ENCODE measurements around the gene ZNF343. TPM values are rescaled to one million over a fixed set of nuclear protein-coding genes. Genes with fewer than 3 reads are reported as not detected.

The ZNF343 gene
- total and polyA plus RNA-seq, 2 donors (not counting 1 experiment from before 2014, with no cell fraction given), result 11.6 to 23.4 TPM

DNA sequence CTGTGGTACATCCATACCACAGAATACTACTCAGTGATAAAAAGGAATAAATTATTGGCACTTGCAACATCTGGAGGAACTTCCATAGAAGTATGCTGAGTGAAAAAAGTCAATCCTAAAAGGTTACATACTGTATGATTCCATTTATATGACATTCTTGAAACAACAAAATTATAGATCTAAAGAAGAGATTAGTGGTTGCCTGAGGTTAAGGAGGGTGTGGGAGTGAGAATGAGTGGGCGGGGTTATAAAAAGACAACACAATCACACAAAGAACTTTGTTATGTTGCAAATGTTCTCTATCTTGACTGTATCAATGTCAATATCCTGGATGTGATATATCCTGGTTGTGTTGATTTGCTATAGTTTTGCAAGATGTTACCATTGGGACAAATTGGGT, 59.3 kb downstream of the ZNF343 start:
- no CpG with 5 or more reads among the region's 1 CpG for WGBS (ENCODE audit: insufficient coverage)
- DNase-seq, result no peak
- CTCF ChIA-PET, result interaction anchor here (0.7 kb wide), 1 partner anchor 647 kb away, joined by 4 read pairs; no protein-coding TSS in a partner anchor

DNA sequence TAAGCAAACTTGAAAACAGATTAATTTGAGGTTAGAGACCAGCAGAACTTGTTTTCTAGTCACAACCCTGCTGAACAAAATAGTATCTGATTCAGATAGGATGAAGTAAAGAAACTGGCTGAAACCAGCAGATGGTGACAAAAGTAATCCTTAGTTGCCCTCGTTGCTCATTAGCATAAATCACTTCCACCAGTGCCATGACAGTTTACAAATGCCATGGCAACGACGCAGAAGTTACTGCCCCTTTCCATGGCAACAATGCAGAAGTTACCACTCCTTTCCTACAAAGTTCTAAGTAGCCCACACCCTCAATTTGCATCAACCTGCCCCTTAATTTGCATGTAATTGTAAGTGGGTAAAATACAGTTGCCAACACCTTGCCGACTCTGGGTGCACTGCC, 61.9 kb downstream of the ZNF343 start:
- no peak for ATAC-seq (ENCODE audit: low read depth)
- Mint-ChIP-seq H3K27ac (no peak overlapping the region), H3K27me3 (peaks cover 4% of the 10 kb centered on the region), H3K4me3 (no peak overlapping the region), H3K4me1 (no peaks in the 10 kb centered on the region), H3K9me3 (ENCODE audit: insufficient read depth) (peaks cover 2% of the 10 kb centered on the region)
- TF ChIP-seq, protein P1, sequence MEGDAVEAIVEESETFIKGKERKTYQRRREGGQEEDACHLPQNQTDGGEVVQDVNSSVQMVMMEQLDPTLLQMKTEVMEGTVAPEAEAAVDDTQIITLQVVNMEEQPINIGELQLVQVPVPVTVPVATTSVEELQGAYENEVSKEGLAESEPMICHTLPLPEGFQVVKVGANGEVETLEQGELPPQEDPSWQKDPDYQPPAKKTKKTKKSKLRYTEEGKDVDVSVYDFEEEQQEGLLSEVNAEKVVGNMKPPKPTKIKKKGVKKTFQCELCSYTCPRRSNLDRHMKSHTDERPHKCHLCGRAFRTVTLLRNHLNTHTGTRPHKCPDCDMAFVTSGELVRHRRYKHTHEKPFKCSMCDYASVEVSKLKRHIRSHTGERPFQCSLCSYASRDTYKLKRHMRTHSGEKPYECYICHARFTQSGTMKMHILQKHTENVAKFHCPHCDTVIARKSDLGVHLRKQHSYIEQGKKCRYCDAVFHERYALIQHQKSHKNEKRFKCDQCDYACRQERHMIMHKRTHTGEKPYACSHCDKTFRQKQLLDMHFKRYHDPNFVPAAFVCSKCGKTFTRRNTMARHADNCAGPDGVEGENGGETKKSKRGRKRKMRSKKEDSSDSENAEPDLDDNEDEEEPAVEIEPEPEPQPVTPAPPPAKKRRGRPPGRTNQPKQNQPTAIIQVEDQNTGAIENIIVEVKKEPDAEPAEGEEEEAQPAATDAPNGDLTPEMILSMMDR (IDR thresholded peaks at IDR 0.05), result no peak
- no peak overlapping the region for H3K4me2 ChIP-seq (replicated peaks; ENCODE audit: low read depth, low read length, poor library complexity, severe bottlenecking)
- H2AFZ ChIP-seq (ENCODE audit: insufficient read depth, low read depth, low read length, poor library complexity, severe bottlenecking), result no peak overlapping the region
- no peak overlapping the region for H3K9ac ChIP-seq (ENCODE audit: low read length)
- H3K4me3 ChIP-seq (ENCODE audit: control extremely low read depth in 1 of 5, extremely low read depth in 1 of 5, insufficient read depth in 1 of 5, low read depth in 2 of 5, low read length in 4 of 5), result no peak overlapping the region
- no peak overlapping the region for H3K27ac ChIP-seq (ENCODE audit: low read length in 2 of 2)
- H3K4me1 ChIP-seq (ENCODE audit: control insufficient read depth in 2 of 2, insufficient read depth in 2 of 2, low read length in 2 of 2), result no peaks in the 10 kb centered on the region
- H4K20me1 ChIP-seq (ENCODE audit: control insufficient read depth, insufficient read depth, low read length, poor library complexity, severe bottlenecking), result no peaks in the 10 kb centered on the region
- intact Hi-C loops (cut with micrococcal nuclease), result no loop called here
- no peaks in the 10 kb centered on the region for H3K79me2 ChIP-seq (ENCODE audit: control insufficient read depth, insufficient read depth, low read length)
- CTCF ChIA-PET, result interaction anchor here (1.1 to 1.6 kb wide), 3 partner anchors 9 to 239 kb away, joined by 3 to 11 read pairs (median 4); no protein-coding TSS in a partner anchor
- H3K27me3 ChIP-seq (replicated peaks in 1 of 4; ENCODE audit: control extremely low read depth in 1 of 4, control insufficient read depth in 3 of 4, insufficient read depth in 4 of 4, low read length in 3 of 4), result no peaks in the 10 kb centered on the region
- no peaks in the 10 kb centered on the region for H3K36me3 ChIP-seq (replicated peaks in 1 of 2; ENCODE audit: control extremely low read depth in 1 of 2, control insufficient read depth in 1 of 2, extremely low read depth in 1 of 2, insufficient read depth in 2 of 2, low read length in 1 of 2)
- POLR2A ChIA-PET, result no interaction called here
- H3K9me3 ChIP-seq (ENCODE audit: control extremely low read depth in 1 of 3, control insufficient read depth in 2 of 3, insufficient read depth in 1 of 3, low read length in 2 of 3), result peaks cover 0 to 7% (median 6%) of the 10 kb centered on the region in 3 donors
- no peak for DNase-seq
- 50% methylated on average over 2 of the region's 4 CpGs for WGBS (ENCODE audit: insufficient coverage)

More for the DNA sequence above, 59.3 kb downstream of the ZNF343 start:
- Mint-ChIP-seq H3K4me1 (no peaks in the 10 kb centered on the region), H3K9me3 (ENCODE audit: insufficient read depth) (peaks cover 2% of the 10 kb centered on the region), H3K4me3 (no peak overlapping the region), H3K27ac (no peak overlapping the region), H3K27me3 (no peaks in the 10 kb centered on the region)
- no peaks in the 10 kb centered on the region for H3K27me3 ChIP-seq (replicated peaks in 1 of 4; ENCODE audit: control extremely low read depth in 1 of 4, control insufficient read depth in 3 of 4, insufficient read depth in 4 of 4, low read length in 3 of 4)
- no peaks in the 10 kb centered on the region for H3K4me1 ChIP-seq (ENCODE audit: control insufficient read depth in 2 of 2, insufficient read depth in 2 of 2, low read length in 2 of 2)
- no peak overlapping the region for H3K4me2 ChIP-seq (replicated peaks; ENCODE audit: low read depth, low read length, poor library complexity, severe bottlenecking)
- H2AFZ ChIP-seq (ENCODE audit: insufficient read depth, low read depth, low read length, poor library complexity, severe bottlenecking), result no peak overlapping the region
- POLR2A ChIA-PET, result no interaction called here
- no peak overlapping the region for H3K4me3 ChIP-seq (ENCODE audit: control extremely low read depth in 1 of 5, extremely low read depth in 1 of 5, insufficient read depth in 1 of 5, low read depth in 2 of 5, low read length in 4 of 5)
- H3K36me3 ChIP-seq (replicated peaks in 1 of 2; ENCODE audit: control extremely low read depth in 1 of 2, control insufficient read depth in 1 of 2, extremely low read depth in 1 of 2, insufficient read depth in 2 of 2, low read length in 1 of 2), result no peaks in the 10 kb centered on the region
- intact Hi-C loops (cut with micrococcal nuclease), result no loop called here
- H3K9ac ChIP-seq (ENCODE audit: low read length), result no peak overlapping the region
- TF ChIP-seq EZH2 (IDR thresholded peaks at IDR 0.05; ENCODE audit: borderline replicate concordance, insufficient read depth, low read depth, low read length, poor library complexity, severe bottlenecking), result no peak
- TF ChIP-seq, protein P1 (IDR thresholded peaks at IDR 0.05), result no peak
- no peaks in the 10 kb centered on the region for H3K79me2 ChIP-seq (ENCODE audit: control insufficient read depth, insufficient read depth, low read length)
- peaks cover 0 to 7% (median 6%) of the 10 kb centered on the region in 3 donors for H3K9me3 ChIP-seq (ENCODE audit: control extremely low read depth in 1 of 3, control insufficient read depth in 2 of 3, insufficient read depth in 1 of 3, low read length in 2 of 3)
- no peaks in the 10 kb centered on the region for H4K20me1 ChIP-seq (ENCODE audit: control insufficient read depth, insufficient read depth, low read length, poor library complexity, severe bottlenecking)
- no peak overlapping the region for H3K27ac ChIP-seq (ENCODE audit: low read length in 2 of 2)
- ATAC-seq (ENCODE audit: low read depth), result no peak

Small RNA genes within 50 kb of the gene (small RNA-seq; reads per million reads assigned to genes)
- gene RF00019 (ENCODE audit: insufficient read length, low read depth, low replicate concordance), result not detected

Other genes with a start within 250 kb of the ZNF343 start
- gene TGM3, start 212.9 kb downstream of the ZNF343 start, total RNA-seq, result not detected in 2 replicates
- gene TGM3, start 212.9 kb downstream of the ZNF343 start, polyA plus RNA-seq, result not detected in 2 replicates
- gene TGM6, start 128.0 kb downstream of the ZNF343 start, total RNA-seq, result not detected in 2 replicates
- gene TGM6, start 128.0 kb downstream of the ZNF343 start, polyA plus RNA-seq, result not detected in 2 replicates
- gene SNRPB, start 38.1 kb downstream of the ZNF343 start, total RNA-seq, result 117 and 123 TPM in 2 replicates
- 151 and 181 TPM in 2 replicates for gene SNRPB, start 38.1 kb downstream of the ZNF343 start, polyA plus RNA-seq
- not detected in 2 replicates for gene TMC2, start 27.7 kb upstream of the ZNF343 start, total RNA-seq
- not detected in 2 replicates for gene TMC2, start 27.7 kb upstream of the ZNF343 start, polyA plus RNA-seq
- gene NOP56, start 143.7 kb upstream of the ZNF343 start, total RNA-seq, result 229 and 247 TPM in 2 replicates
- gene NOP56, start 143.7 kb upstream of the ZNF343 start, polyA plus RNA-seq, result 212 and 300 TPM in 2 replicates
- gene IDH3B, start 155.3 kb upstream of the ZNF343 start, total RNA-seq, result 126 and 131 TPM in 2 replicates
- 225 and 299 TPM in 2 replicates for gene IDH3B, start 155.3 kb upstream of the ZNF343 start, polyA plus RNA-seq
- 4.7 and 5.0 TPM in 2 replicates for gene EBF4, start 183.9 kb upstream of the ZNF343 start, total RNA-seq
- gene EBF4, start 183.9 kb upstream of the ZNF343 start, polyA plus RNA-seq, result 0.81 and 1.4 TPM in 2 replicates